HUES6 (cell line): ENCODE data around the gene CCDC81.

Source experiments
- H3K27ac ChIP-seq: 2 replicates; pipeline ENCODE4 v1.7.0; 2013; ENCODE audit warnings: low read depth, mild to moderate bottlenecking, low read length, inconsistent platforms
- H3K27me3 ChIP-seq: 2 replicates; pipeline ENCODE4 v1.6.1; 2013; ENCODE audit warnings: low read length; ENCODE audit not compliant: control insufficient read depth, insufficient read depth
- H3K36me3 ChIP-seq: 2 replicates; pipeline ENCODE4 v1.6.1; 2013; ENCODE audit warnings: low read length; ENCODE audit not compliant: control insufficient read depth, insufficient read depth
- H3K4me1 ChIP-seq: 2 replicates; pipeline ENCODE4 v1.6.1; 2013; ENCODE audit warnings: low read length; ENCODE audit not compliant: control insufficient read depth, insufficient read depth
- H3K4me3 ChIP-seq: 2 replicates; pipeline ENCODE4 v1.5.1; 2013; ENCODE audit warnings: low read depth, low read length
- H3K9ac ChIP-seq: one replicate; pipeline ENCODE4 v1.6.1; 2013; ENCODE audit warnings: mild to moderate bottlenecking, low read length
- H3K9me3 ChIP-seq: 2 replicates; pipeline ENCODE4 v1.6.1; 2013; ENCODE audit warnings: low read depth, low read length; ENCODE audit not compliant: control insufficient read depth, insufficient read depth

CCDC81 gene

GRCh38 chr11:86438685-86439084 lies 64.0 kb downstream of the CCDC81 start:
- no peaks in the 10 kb centered on the region for H3K27me3 ChIP-seq
- no peak overlapping the region for H3K27ac ChIP-seq
- H3K4me3 ChIP-seq = no peak overlapping the region
- no peaks in the 10 kb centered on the region for H3K4me1 ChIP-seq
- no peak overlapping the region for H3K9ac ChIP-seq
- no peaks in the 10 kb centered on the region for H3K36me3 ChIP-seq
- H3K9me3 ChIP-seq = no peaks in the 10 kb centered on the region

- no peak overlapping the region for H3K9ac ChIP-seq
- H3K27me3 ChIP-seq = no peaks in the 10 kb centered on the region
- H3K4me1 ChIP-seq = no peaks in the 10 kb centered on the region
Observed at GRCh38 chr11:86440305-86440716, 65.6 kb downstream of the CCDC81 start.

GRCh38 chr11:86440843-86441242 lies 66.2 kb downstream of the CCDC81 start:
- H3K4me1 ChIP-seq = no peaks in the 10 kb centered on the region
- H3K36me3 ChIP-seq = no peaks in the 10 kb centered on the region
- H3K9me3 ChIP-seq = no peaks in the 10 kb centered on the region
- no peak overlapping the region for H3K27ac ChIP-seq
- H3K4me3 ChIP-seq = no peak overlapping the region
- no peaks in the 10 kb centered on the region for H3K27me3 ChIP-seq
- H3K9ac ChIP-seq = no peak overlapping the region

More at GRCh38 chr11:86440305-86440716, 65.6 kb downstream of the CCDC81 start:
- Histone ChIP-seq H3K4me3 (no peak overlapping the region), H3K27ac (no peak overlapping the region), H3K9me3 (no peaks in the 10 kb centered on the region), H3K36me3 (no peaks in the 10 kb centered on the region)

- Histone ChIP-seq H3K27ac (no peak overlapping the region), H3K4me3 (no peak overlapping the region), H3K4me1 (no peaks in the 10 kb centered on the region), H3K27me3 (no peaks in the 10 kb centered on the region), H3K9ac (no peak overlapping the region), H3K36me3 (no peaks in the 10 kb centered on the region), H3K9me3 (no peaks in the 10 kb centered on the region)
Observed at GRCh38 chr11:86442420-86442819, 67.7 kb downstream of the CCDC81 start.

GRCh38 chr11:86442827-86443226 lies 68.1 kb downstream of the CCDC81 start:
- H3K4me3 ChIP-seq = no peak overlapping the region
- H3K27ac ChIP-seq = no peak overlapping the region
- no peaks in the 10 kb centered on the region for H3K36me3 ChIP-seq
- no peaks in the 10 kb centered on the region for H3K4me1 ChIP-seq
- no peak overlapping the region for H3K9ac ChIP-seq
- no peaks in the 10 kb centered on the region for H3K27me3 ChIP-seq
- H3K9me3 ChIP-seq = no peaks in the 10 kb centered on the region

GRCh38 chr11:86443415-86443814 lies 68.7 kb downstream of the CCDC81 start:
- H3K27me3 ChIP-seq = no peaks in the 10 kb centered on the region
- no peak overlapping the region for H3K4me3 ChIP-seq
- H3K9me3 ChIP-seq = no peaks in the 10 kb centered on the region
- H3K36me3 ChIP-seq = no peaks in the 10 kb centered on the region
- no peak overlapping the region for H3K27ac ChIP-seq
- no peak overlapping the region for H3K9ac ChIP-seq
- H3K4me1 ChIP-seq = no peaks in the 10 kb centered on the region

- Histone ChIP-seq H3K27ac (no peak overlapping the region), H3K36me3 (no peaks in the 10 kb centered on the region), H3K27me3 (no peaks in the 10 kb centered on the region), H3K9ac (no peak overlapping the region), H3K9me3 (no peaks in the 10 kb centered on the region), H3K4me1 (no peaks in the 10 kb centered on the region), H3K4me3 (no peak overlapping the region)
Observed at GRCh38 chr11:86444981-86445380, 70.3 kb downstream of the CCDC81 start.

- Histone ChIP-seq H3K27me3 (no peaks in the 10 kb centered on the region), H3K27ac (no peak overlapping the region), H3K9me3 (no peaks in the 10 kb centered on the region), H3K9ac (no peak overlapping the region), H3K4me1 (no peaks in the 10 kb centered on the region), H3K36me3 (no peaks in the 10 kb centered on the region), H3K4me3 (no peak overlapping the region)
Observed at GRCh38 chr11:86446163-86446923, 71.7 kb downstream of the CCDC81 start.

- H3K27ac ChIP-seq = no peak overlapping the region
- no peaks in the 10 kb centered on the region for H3K36me3 ChIP-seq
Observed at GRCh38 chr11:86446924-86447285, 72.2 kb downstream of the CCDC81 start.

GRCh38 chr11:86447763-86448480 lies 73.2 kb downstream of the CCDC81 start:
- Histone ChIP-seq H3K9me3 (no peaks in the 10 kb centered on the region), H3K4me1 (no peaks in the 10 kb centered on the region), H3K27ac (no peak overlapping the region), H3K9ac (no peak overlapping the region), H3K4me3 (no peak overlapping the region), H3K36me3 (no peaks in the 10 kb centered on the region), H3K27me3 (no peaks in the 10 kb centered on the region)

More at GRCh38 chr11:86446924-86447285, 72.2 kb downstream of the CCDC81 start:
- no peaks in the 10 kb centered on the region for H3K9me3 ChIP-seq
- no peaks in the 10 kb centered on the region for H3K4me1 ChIP-seq
- no peak overlapping the region for H3K4me3 ChIP-seq
- H3K9ac ChIP-seq = no peak overlapping the region
- H3K27me3 ChIP-seq = no peaks in the 10 kb centered on the region

- Histone ChIP-seq H3K4me1 (no peaks in the 10 kb centered on the region), H3K4me3 (no peak overlapping the region), H3K27me3 (no peaks in the 10 kb centered on the region), H3K36me3 (no peaks in the 10 kb centered on the region), H3K27ac (no peak overlapping the region), H3K9ac (no peak overlapping the region), H3K9me3 (no peaks in the 10 kb centered on the region)
Observed at GRCh38 chr11:86449993-86450629, 75.4 kb downstream of the CCDC81 start.
